NOMO-1 treated with DMSO at 0.1 percent for 48 hours (cell line): Measurements from ENCODE around the gene ORM2.

Experiments used
- DNase-seq: peaks from one replicate; lab custom pipeline; 2025; ENCODE audit not compliant: unreplicated experiment; lab: John Stamatoyannopoulos, UW

Gene ORM2

GRCh38 chr9:114291886-114292590, 37.6 kb upstream of the ORM2 start:
- no peak for DNase-seq

GRCh38 chr9:114294664-114295063, 35.0 kb upstream of the ORM2 start:
- DNase-seq = no peak

GRCh38 chr9:114296338-114296737, 33.3 kb upstream of the ORM2 start:
- DNase-seq = no peak

GRCh38 chr9:114299286-114300152, 30.1 kb upstream of the ORM2 start:
- no peak for DNase-seq

- DNase-seq = no peak
Measured at GRCh38 chr9:114300153-114300845, 29.4 kb upstream of the ORM2 start.

GRCh38 chr9:114300846-114301797, 28.5 kb upstream of the ORM2 start:
- no peak for DNase-seq

- no peak for DNase-seq
Measured at GRCh38 chr9:114301798-114302565, 27.7 kb upstream of the ORM2 start.

GRCh38 chr9:114302727-114303126, 26.9 kb upstream of the ORM2 start:
- no peak for DNase-seq

- DNase-seq = no peak
Measured at GRCh38 chr9:114303571-114303970, 26.1 kb upstream of the ORM2 start.

GRCh38 chr9:114303977-114304376, 25.7 kb upstream of the ORM2 start:
- DNase-seq = no peak

GRCh38 chr9:114304416-114305188, 25.1 kb upstream of the ORM2 start:
- no peak for DNase-seq

GRCh38 chr9:114307899-114308267, 21.8 kb upstream of the ORM2 start:
- no peak for DNase-seq

- DNase-seq = no peak
Measured at GRCh38 chr9:114308361-114308950, 21.2 kb upstream of the ORM2 start.

- no peak for DNase-seq
Measured at GRCh38 chr9:114309096-114309495, 20.6 kb upstream of the ORM2 start.

- no peak for DNase-seq
Measured at GRCh38 chr9:114310471-114311450, 18.9 kb upstream of the ORM2 start.

GRCh38 chr9:114311571-114312512, 17.8 kb upstream of the ORM2 start:
- no peak for DNase-seq

GRCh38 chr9:114312513-114312875, 17.2 kb upstream of the ORM2 start:
- DNase-seq = no peak
